GM12801 (cell line): ENCODE results near the gene ATM.

ENCODE experiments used
- TF ChIP-seq, protein P1 (sequence below): IDR thresholded peaks from one replicate; pipeline ENCODE4 v1.5.1; 2011; ENCODE audit warnings: control low read depth; ENCODE audit not compliant: insufficient read length; ENCODE audit errors: extremely low read depth

The ATM gene

GRCh38 chr11:108392353-108392752 is 169.5 kb downstream of the ATM start:
- TF ChIP-seq, protein P1, sequence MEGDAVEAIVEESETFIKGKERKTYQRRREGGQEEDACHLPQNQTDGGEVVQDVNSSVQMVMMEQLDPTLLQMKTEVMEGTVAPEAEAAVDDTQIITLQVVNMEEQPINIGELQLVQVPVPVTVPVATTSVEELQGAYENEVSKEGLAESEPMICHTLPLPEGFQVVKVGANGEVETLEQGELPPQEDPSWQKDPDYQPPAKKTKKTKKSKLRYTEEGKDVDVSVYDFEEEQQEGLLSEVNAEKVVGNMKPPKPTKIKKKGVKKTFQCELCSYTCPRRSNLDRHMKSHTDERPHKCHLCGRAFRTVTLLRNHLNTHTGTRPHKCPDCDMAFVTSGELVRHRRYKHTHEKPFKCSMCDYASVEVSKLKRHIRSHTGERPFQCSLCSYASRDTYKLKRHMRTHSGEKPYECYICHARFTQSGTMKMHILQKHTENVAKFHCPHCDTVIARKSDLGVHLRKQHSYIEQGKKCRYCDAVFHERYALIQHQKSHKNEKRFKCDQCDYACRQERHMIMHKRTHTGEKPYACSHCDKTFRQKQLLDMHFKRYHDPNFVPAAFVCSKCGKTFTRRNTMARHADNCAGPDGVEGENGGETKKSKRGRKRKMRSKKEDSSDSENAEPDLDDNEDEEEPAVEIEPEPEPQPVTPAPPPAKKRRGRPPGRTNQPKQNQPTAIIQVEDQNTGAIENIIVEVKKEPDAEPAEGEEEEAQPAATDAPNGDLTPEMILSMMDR = no peak

DNA sequence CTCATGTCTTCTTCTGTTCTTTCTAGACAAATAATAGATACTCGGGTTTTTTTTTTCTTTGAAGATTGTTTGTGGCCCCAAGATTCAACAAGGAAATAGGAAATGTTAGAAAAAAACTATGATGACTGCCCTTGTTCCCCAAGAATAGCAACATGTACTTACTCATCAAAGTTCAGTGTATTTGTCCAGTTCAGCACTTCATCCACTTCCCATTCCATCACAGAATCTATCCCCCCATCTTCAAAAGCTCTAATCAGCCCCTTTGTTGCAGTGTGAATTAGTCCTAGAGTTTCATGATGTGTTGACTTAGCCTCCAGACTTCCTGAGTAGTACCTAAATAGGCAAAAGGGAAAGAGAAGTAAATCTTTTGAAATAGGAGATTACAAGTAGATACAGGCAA is 170.2 kb downstream of the ATM start:
- TF ChIP-seq, protein P1 = no peak

- TF ChIP-seq, protein P1 = no peak
These were observed 171.9 kb downstream of the ATM start for GRCh38 chr11:108394744-108395284.

DNA sequence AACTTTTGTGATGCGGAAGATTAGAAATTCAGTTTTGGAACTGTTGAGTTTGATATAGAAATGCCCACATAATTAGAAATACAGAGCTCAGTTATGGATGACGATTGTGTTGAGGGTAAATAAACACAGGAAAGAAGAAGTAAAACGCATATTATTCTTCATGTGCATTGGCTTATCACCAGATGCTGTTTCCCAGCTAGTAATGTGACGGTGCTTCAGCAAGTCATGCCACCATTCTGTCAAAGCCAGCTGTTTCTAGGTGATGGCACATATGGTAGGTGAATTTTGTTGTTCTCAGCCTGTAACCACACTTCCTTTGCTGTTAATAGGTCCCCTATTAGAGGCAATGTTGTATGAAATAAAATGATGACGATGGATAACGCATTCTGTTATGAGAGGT is 175.6 kb downstream of the ATM start:
- TF ChIP-seq, protein P1 = no peak

GRCh38 chr11:108402241-108402640 is 179.4 kb downstream of the ATM start:
- TF ChIP-seq, protein P1 = no peak

DNA sequence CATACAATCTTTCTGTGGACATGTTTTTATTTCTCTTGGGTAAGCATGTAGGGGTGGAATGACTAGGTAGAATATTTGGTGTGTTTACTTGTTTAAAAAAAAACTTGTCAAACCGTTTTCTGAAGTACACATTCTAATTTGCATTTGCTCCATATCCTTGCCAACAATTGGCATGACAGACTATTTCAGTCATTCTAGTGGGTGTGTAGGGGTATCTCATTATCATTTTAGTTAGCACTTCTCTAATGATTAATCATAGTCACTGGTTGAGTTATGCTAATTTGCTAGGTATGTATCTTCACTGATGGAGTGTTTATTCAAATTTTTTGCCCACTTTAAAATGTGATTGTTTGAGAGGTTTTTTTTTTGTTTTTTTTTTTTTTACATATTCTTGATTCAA is 180.2 kb downstream of the ATM start:
- TF ChIP-seq, protein P1 = no peak

- TF ChIP-seq, protein P1 = no peak
These were observed 182.8 kb downstream of the ATM start for GRCh38 chr11:108405706-108406105.
